ENCODE data around the gene POU2AF3.

Gene POU2AF3

DNA sequence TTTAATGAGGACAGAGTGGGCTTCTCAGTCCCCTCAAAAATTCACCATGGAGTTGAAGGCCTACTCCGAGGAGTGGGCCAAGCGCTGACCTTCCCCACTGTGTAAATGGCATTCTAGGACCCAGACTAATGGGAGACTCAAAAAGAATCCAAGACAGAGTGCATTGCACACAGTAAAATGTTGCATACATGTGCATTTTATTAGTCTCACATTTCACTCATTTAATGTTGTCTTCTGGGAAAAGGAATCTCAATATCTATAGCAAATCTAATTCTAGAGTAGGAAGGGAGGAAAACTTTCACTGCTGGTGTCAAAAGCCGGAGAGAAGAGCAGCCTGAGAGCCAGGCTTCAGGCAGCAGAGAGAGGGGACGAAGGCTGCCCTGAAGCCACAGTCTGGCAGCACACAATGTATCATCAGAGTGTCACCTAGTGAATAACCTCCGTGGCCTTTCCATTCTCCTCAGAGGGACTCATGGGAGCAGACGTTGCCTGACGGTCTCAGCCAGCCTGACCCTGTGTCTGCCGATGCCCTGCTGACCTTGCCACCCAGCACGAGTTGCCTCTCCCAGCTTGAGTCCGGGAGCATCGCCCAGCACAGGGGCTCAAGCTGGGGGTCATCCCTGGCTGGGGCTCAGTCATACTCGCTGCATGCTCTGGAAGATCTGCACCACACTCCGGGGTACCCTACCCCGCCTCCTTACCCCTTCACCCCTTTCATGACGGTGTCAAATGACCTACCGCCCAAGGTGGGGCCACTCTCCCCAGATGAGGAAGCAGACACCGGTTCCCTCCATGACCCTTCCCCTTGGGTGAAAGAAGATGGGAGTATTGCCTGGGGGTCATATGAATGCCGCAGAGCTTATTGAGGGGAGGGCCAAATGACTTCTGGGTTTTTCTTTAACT is 12.9 kb upstream of the POU2AF3 start:
- TF ChIP-seq GATA2 (IDR thresholded peaks at IDR 0.05; ENCODE audit: low read depth, low read length) (no peak), GATA3 (IDR thresholded peaks at IDR 0.05; ENCODE audit: low read depth, low read length) (no peak)

DNA sequence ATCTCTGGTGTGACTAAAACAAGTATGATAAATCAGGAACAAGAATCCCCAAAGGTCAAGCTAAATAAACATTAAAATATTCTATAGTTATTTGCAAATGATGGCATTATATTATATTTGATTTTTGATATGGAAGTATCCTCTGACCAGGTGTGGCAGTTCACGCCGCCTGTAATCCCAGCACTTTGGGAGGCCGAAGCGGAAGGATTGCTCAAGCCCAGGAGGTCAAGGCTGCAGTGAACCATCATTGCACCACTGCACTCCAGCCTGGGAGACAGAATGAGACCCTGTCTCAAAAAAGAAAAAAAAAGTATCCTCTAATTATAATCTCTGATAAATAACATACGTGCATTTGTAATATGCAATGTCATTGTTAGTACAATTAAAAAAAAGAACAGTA is 6.6 kb upstream of the POU2AF3 start:
- TF ChIP-seq GATA2 (IDR thresholded peaks at IDR 0.05; ENCODE audit: low read depth, low read length) (no peak), GATA3 (IDR thresholded peaks at IDR 0.05; ENCODE audit: low read depth, low read length) (no peak)

DNA sequence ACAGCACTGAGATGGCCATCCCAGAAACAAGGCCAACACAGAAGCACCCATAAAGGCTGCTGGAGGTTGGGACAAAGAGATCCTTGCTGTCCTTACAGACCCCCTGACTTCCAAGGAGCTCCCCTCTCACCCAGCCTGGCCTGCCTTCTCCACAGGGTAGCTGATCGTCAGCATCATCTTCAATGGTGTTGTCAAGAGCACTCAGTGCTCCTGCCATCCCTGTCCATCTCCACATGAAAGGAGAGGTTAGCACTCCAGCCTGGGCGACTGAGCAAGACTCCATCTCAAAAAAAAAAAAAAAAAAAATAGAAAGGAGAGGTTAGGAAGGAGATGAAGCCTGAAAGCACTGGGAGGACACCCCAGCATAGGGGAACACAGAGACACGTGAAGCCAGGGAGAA is 2.1 kb upstream of the POU2AF3 start:
- TF ChIP-seq GATA2 (IDR thresholded peaks at IDR 0.05; ENCODE audit: low read depth, low read length): no peak

DNA sequence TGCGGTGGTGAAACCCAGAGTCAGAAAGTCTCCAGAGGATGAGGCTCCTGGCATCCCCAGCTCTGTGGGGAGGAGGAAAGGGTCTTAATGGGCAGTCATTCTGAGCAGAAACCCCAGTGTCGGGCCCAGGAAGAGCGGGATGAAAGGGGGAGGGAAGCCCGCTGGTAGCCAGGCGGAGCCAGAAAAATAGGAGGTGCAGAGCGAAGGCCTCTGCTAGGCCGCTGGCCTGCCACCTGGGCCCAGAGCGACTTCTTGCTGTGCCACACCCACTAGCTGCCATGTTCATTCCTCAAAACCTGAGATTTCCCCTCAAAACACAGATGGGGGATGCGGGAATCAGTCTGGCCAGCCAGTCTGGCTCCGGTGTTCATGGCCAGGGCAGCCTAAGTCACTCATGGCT is 650 bp upstream of the POU2AF3 start:
- TF ChIP-seq GATA3 (IDR thresholded peaks at IDR 0.05; ENCODE audit: low read depth, low read length) (no peak), GATA2 (IDR thresholded peaks at IDR 0.05; ENCODE audit: low read depth, low read length) (no peak)

DNA sequence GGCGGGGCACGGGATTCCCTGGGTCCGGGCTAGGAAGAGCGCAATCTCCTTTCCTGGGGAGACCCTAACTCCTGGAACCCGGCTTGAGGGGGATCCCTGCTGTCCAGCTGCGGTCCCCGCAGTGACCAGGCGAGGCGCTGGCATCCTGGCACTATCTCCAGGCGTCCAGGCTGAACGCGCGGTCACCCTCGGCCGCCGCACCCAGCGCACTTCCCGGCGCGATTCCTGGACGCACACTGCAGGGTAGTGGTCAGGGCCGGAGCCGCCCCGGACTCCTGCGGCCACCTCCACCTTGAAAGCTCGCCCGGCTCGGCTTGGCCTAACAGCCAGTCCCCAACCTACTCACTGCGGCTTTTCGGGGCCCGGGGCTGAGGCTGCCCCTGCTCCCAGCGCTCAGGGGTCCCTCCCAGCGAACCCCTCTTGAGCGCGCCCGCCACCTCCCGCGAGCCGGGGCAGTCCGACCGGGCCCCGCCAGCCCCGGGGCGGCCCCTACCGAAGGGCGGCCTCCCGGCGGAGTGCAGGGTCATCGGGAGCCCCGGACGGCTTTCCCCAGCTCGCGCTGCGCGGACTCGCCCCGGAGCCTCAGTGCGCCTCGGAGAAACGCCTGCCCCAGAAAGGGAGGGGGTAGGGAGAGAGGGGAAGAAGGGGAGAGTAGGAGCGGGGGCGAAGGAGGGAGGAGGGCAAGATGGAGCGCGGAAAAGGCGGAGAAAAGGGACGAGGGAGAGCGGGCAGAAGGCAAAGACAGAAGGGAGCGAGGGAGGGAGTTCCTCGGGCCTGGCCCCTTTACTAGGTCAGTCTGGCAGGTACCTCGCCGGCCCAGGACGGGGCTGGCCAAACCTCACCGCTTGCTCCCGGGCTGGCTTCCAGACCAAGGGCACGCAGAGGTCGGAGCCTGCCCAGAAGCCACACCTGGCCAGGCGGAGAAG is 1.0 kb downstream of the POU2AF3 start:
- no peak for TF ChIP-seq GATA2 (IDR thresholded peaks at IDR 0.05; ENCODE audit: low read depth, low read length)
- TF ChIP-seq GATA3 (IDR thresholded peaks at IDR 0.05; ENCODE audit: low read depth, low read length): no peak

DNA sequence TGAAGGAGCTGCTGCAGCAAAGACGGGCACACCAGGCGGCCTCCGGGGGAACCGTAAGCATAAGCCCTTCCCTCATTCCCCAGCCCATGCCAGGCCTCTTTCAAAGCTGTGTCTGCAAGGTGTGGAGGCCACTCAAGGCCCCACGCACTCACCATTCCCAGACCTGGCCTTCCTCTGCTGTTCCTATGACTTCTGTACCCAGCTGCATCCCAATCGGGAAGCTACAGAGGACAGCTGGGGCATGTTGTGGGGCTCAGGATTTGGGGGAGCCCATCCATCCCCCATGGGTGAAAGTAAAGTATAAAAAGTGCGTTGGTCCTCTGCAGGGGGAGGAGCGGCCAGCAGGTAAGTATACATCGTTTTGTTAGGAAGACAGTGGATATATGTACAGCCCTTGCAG is 2.2 kb downstream of the POU2AF3 start:
- TF ChIP-seq GATA3 (IDR thresholded peaks at IDR 0.05; ENCODE audit: low read depth, low read length) (no peak), GATA2 (IDR thresholded peaks at IDR 0.05; ENCODE audit: low read depth, low read length) (no peak)

DNA sequence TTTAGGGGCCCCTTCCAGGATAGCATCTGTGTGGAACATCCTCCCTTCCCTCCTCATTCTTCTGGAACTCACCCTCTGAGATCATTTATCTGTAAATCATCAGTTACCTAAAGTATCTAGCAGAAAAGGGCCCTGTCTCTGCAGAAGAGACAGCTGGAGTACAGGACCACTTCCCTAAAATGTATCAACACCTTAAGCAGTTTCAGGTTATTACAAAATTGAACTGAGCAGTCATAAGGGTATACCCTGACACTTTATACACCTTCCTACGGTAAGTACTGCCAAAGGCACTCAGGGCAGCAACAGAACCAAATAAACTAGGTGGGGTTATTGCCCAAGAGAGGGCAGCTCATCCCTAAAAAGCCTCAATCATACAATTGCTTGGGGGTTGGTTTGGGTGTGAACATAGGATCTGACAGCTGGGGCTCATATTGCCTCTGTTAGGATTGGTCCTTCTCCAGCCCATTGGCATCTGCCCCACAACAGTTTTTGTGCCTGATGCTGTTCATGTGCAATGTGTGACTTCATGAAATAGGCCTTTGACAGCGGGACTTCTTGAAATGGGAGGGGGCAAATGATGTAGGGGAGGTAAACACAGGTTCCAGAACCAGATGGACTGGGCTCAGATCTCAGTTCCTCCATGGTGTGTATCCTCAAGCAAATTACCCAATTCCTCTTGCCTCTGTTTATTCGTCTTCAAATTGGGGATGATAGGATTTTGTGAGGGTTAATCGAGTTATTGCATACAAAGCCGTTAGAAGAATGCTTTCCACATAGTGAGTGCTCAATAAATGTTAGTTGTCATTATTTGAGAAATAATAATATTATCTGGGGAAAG is 2.9 kb downstream of the POU2AF3 start:
- no peak for TF ChIP-seq GATA2 (IDR thresholded peaks at IDR 0.05; ENCODE audit: low read depth, low read length)
- TF ChIP-seq GATA3 (IDR thresholded peaks at IDR 0.05; ENCODE audit: low read depth, low read length): no peak

DNA sequence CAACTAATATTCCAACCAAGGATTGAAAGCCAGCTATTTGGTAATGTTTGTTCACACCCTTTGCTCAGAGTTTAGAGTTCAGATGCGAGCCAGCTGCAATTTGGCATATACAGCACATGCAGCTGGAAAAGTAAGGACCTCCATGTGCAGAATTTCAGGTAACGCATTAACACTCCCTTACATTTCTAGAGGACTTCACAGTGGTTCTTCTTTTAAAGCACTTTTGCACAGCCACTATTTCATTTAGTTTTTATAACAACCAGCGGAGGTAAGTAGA is 3.4 kb downstream of the POU2AF3 start:
- no peak for TF ChIP-seq GATA3 (IDR thresholded peaks at IDR 0.05; ENCODE audit: low read depth, low read length)

DNA sequence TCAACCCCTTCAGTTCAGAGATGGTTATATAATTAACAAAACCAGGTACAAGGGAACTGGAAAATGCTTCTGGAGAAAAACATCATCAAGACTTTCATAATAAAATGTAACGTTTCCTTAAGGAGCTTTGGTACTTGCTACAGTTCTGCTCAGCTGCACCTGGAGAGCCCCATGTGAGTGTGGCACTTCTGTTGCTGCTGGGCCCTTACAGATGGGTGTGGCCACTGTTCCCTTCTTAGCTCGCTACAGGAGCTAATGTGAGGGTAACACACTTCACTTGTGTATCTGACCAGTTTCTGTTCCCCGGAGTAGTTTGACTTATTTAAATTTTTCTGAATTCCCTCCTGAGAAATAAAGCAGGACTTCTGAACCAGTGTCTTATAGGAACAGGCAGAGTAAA is 4.0 kb downstream of the POU2AF3 start:
- TF ChIP-seq GATA2 (IDR thresholded peaks at IDR 0.05; ENCODE audit: low read depth, low read length) (no peak), GATA3 (IDR thresholded peaks at IDR 0.05; ENCODE audit: low read depth, low read length) (no peak)

DNA sequence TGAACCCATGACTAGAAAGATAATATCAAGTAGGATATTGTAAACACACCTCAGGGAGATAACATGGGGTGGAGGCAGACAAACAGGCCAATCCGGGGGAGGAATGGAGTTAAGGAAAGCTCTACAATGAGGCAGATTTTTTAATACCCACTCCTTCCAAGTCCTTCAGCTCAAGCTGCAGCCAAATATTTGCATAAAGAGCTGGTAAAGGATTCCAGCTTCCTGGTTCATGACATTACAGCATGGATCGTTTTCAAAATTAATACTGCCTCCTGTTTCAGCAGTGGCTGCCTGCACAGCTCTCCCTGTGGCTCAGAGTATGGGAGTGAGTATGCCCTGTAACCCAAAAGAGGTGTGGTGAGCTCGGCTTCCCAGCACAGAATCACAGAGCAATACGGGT is 5.1 kb downstream of the POU2AF3 start:
- TF ChIP-seq GATA2 (IDR thresholded peaks at IDR 0.05; ENCODE audit: low read depth, low read length): no peak
- no peak for TF ChIP-seq GATA3 (IDR thresholded peaks at IDR 0.05; ENCODE audit: low read depth, low read length)

DNA sequence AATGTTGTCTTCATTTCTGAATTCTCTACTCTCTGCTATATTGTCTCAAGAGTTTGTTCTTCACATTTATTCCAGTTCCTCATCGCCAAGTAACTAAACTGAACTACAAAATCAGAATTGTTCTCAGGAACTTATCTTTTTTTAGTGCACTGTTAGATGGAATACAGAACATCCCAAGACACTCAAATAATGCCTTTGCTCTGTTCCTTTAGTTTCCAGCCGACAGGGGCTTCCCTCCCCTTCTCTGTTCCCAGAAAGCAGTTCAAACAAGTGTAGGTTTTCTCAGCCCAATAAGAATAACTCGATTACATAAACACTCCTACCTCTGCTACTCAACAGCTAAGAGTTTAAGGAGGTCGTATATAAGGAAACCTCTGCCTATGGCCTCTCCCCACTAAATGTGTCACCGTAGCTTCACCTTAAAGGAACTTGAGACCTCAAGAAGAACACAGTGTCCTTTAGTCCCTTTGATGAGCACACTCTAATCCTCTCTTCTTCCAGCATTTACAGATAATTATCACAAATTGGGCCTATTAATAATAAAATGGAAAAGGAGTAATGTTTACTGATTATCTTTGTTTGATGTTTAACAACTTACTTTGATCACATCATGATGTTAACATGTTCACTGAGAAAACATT is 6.9 kb downstream of the POU2AF3 start:
- TF ChIP-seq GATA3 (IDR thresholded peaks at IDR 0.05; ENCODE audit: low read depth, low read length): no peak
- TF ChIP-seq GATA2 (IDR thresholded peaks at IDR 0.05; ENCODE audit: low read depth, low read length): no peak

DNA sequence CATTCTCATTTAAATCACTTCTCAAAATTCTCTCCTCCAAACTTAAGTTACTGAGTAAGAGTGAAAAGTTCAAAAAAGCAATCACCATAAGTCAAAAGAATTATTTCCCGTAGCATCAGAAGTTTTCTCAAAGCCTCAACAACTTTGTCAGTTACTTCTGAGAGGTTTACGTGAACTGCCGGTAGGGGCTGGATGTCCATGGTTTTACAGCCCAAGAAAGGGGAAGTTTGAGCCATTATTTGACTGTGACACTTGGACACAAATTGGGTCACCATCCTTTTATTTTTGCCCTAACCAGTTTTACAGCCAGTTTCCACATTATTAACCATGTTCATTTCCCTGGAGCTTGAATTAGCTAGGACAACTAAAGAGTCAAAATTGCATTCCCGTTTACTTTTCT is 7.5 kb downstream of the POU2AF3 start:
- TF ChIP-seq GATA2 (IDR thresholded peaks at IDR 0.05; ENCODE audit: low read depth, low read length): no peak
- TF ChIP-seq GATA3 (IDR thresholded peaks at IDR 0.05; ENCODE audit: low read depth, low read length): no peak

DNA sequence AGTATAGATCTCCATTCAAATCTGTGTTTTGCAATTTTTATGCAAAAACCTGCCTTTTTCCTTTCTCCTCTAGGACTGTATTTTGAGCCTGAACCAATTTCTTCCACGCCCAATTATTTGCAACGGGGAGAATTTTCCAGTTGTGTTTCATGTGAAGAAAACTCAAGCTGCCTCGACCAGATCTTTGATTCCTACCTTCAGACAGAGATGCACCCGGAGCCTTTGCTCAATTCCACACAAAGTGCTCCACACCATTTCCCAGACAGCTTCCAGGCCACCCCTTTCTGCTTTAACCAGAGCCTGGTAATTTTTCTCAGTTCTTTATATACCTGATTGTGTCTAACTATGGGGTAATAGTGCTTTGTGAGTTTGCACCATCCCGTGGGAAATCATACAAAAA is 8.0 kb downstream of the POU2AF3 start:
- TF ChIP-seq GATA3 (IDR thresholded peaks at IDR 0.05; ENCODE audit: low read depth, low read length) (no peak), GATA2 (IDR thresholded peaks at IDR 0.05; ENCODE audit: low read depth, low read length) (no peak)

All from SH-SY5Y (cell line).